Brain microvascular endothelial cell (primary cell): ENCODE data around the gene SLC4A7.
"Not testable (repeated sequence)": the region's sequence is repeated elsewhere in the genome, so short reads cannot be mapped to it uniquely, and the experiment has no call there.

Source experiments
- DNase-seq: peaks from one replicate; pipeline ENCODE4 v3.0.0-alpha.2; 2020
- H3K27ac ChIP-seq: fragments of 250-450 bp; sonication (Bioruptor Pico); 2 replicates; pipeline ENCODE4 v1.5.1; 2020; ENCODE audit warnings: mild to moderate bottlenecking, moderate library complexity
- H3K27me3 ChIP-seq: fragments of 250-450 bp; sonication (Bioruptor Pico); replicated peaks from 2 replicates; pipeline ENCODE4 v1.5.1; 2020; ENCODE audit warnings: mild to moderate bottlenecking
- H3K36me3 ChIP-seq: fragments of 250-450 bp; sonication (Bioruptor Pico); replicated peaks from 2 replicates; pipeline ENCODE4 v1.5.1; 2020; ENCODE audit warnings: mild to moderate bottlenecking
- H3K4me3 ChIP-seq: 2 replicates; pipeline ENCODE4 v1.5.1; 2011; ENCODE audit warnings: low read depth, mild to moderate bottlenecking, control low read depth, low read length, moderate library complexity
- CTCF ChIP-seq: IDR thresholded peaks from 2 replicates; pipeline ENCODE4 v1.5.1; 2011; ENCODE audit warnings: low read depth, mild to moderate bottlenecking, moderate library complexity, low read length, control low read depth, inconsistent platforms; ENCODE audit errors: missing control alignments
- in situ Hi-C: cut with HindIII; loops from 2 replicates; pipeline ENCODE4 v1.10.0; 2017; ENCODE audit warnings: low sequenced_read_pairs, low pct_ligation_motif_present

Gene SLC4A7

GRCh38 chr3:27423463-27423862 is 60.7 kb downstream of the SLC4A7 start:
- Histone ChIP-seq H3K27me3 (no peaks in the 10 kb centered on the region), H3K27ac (peak overlapping the region; percentile 42), H3K4me3 (no peak overlapping the region), H3K36me3 (peaks cover 25% of the 10 kb centered on the region)
- no peak for TF ChIP-seq CTCF
- DNase-seq = peak; percentile 59
- in situ Hi-C loops = no loop called here

- Histone ChIP-seq H3K4me3 (no peak overlapping the region), H3K27ac (no peak overlapping the region), H3K36me3 (peaks cover 32% of the 10 kb centered on the region), H3K27me3 (no peaks in the 10 kb centered on the region)
- TF ChIP-seq CTCF = no peak
- DNase-seq = no peak
- in situ Hi-C loops = no loop called here
These were observed 61.6 kb downstream of the SLC4A7 start for GRCh38 chr3:27422617-27423016.

DNA sequence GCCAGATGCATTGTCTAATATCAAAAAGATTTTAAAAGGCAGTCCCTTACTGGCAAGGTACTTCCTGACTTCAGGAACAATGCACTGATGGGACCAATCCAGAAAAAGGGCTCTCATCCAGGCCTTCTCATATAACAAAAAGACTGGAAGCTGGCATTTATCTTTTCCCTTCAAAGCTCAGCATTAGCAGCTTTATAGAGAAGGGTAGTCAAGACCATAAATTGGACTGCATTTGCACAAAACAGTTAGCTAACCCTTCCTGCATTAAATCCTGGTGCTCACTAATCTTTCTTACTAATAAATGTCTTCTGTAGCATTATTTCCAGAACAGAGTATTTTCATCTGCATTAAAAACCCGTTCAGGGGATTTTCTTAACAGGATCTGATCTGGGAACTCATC is 69.0 kb downstream of the SLC4A7 start:
- TF ChIP-seq CTCF = no peak
- Histone ChIP-seq H3K27ac (no peak overlapping the region), H3K27me3 (no peaks in the 10 kb centered on the region), H3K4me3 (no peak overlapping the region), H3K36me3 (peaks cover 35% of the 10 kb centered on the region)
- in situ Hi-C loops = no loop called here
- no peak for DNase-seq

GRCh38 chr3:27392950-27393679 is 91.1 kb downstream of the SLC4A7 start:
- H3K4me3 ChIP-seq = no peak overlapping the region
- peaks cover 17% of the 10 kb centered on the region for H3K36me3 ChIP-seq
- no peak for DNase-seq
- TF ChIP-seq CTCF = no peak
- in situ Hi-C loops = no loop called here
- no peaks in the 10 kb centered on the region for H3K27me3 ChIP-seq
- H3K27ac ChIP-seq = no peak overlapping the region

DNA sequence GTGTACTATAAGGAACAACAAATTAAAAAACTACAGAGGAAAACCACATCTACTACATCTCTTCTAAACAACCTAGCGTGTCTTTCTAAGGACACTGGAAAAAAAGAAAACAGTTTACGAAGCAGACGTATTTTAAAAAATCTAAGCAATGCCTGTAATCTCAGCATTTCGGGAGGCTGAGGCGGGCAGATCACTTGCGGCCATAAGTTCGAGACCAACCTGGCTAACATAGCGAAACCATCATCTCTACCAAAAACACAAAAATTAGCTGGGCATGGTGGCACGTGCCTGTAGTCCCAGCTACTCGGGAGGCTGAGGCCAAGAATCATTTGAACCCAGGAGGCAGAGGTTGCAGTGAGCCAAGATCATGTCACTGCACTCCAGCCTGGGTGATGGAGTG is 91.8 kb downstream of the SLC4A7 start:
- DNase-seq, H3K27ac ChIP-seq, H3K36me3 ChIP-seq, in situ Hi-C loops, H3K27me3 ChIP-seq, H3K4me3 ChIP-seq: not testable (repeated sequence)

DNA sequence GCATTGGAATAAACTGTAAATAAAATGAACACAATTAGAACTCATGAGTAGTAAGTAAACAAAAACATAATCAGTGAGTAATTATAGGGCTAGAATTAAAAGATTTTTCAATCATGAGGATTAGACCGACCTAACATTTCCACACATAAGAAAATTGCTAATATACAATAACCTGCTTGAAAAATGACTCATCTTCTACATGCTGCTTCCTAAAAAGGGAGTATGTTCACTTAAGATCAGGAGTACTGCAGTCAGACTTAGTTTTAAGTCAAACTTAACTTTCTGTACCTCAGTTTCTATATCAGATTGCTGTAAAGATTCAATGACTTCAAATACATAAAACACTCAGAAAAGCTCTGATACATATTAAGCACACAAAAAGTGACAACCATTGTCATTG is 92.4 kb downstream of the SLC4A7 start:
- Histone ChIP-seq H3K27me3 (no peaks in the 10 kb centered on the region), H3K4me3 (no peak overlapping the region), H3K27ac (no peak overlapping the region), H3K36me3 (peaks cover 10% of the 10 kb centered on the region)
- DNase-seq = no peak
- in situ Hi-C loops = no loop called here
- TF ChIP-seq CTCF = no peak
